GM06990 (cell line): Measurements from ENCODE around the gene GALNT13.

Experiments
- DNase-seq: peaks from one replicate; pipeline ENCODE4 v3.0.0-alpha.2; 2011; ENCODE audit not compliant: insufficient read length; ENCODE audit errors: extremely low read depth
- H3K27me3 ChIP-seq: replicated peaks from 2 replicates; pipeline ENCODE4 v1.6.0; 2011; ENCODE audit warnings: low read length; ENCODE audit not compliant: control insufficient read depth, insufficient read depth
- H3K36me3 ChIP-seq: 2 replicates; pipeline ENCODE4 v1.5.1; 2011; ENCODE audit warnings: low read length; ENCODE audit not compliant: control insufficient read depth, insufficient read depth
- H3K4me3 ChIP-seq: replicated peaks from 2 replicates; pipeline ENCODE4 v1.5.1; 2011; ENCODE audit warnings: low read depth, mild to moderate bottlenecking, control low read depth, low read length
- CTCF ChIP-seq: IDR thresholded peaks from 2 replicates; pipeline ENCODE4 v1.5.1; 2011; ENCODE audit warnings: low read length, control low read depth, mild to moderate bottlenecking, inconsistent platforms; ENCODE audit not compliant: insufficient read depth, poor library complexity, severe bottlenecking

GALNT13 gene

GRCh38 chr2:153864022-153864421, 7.7 kb upstream of the GALNT13 start:
- Histone ChIP-seq H3K36me3 (no peaks in the 10 kb centered on the region), H3K4me3 (no peak overlapping the region), H3K27me3 (no peaks in the 10 kb centered on the region)
- TF ChIP-seq CTCF: no peak
- no peak for DNase-seq

GRCh38 chr2:153866595-153866994, 5.1 kb upstream of the GALNT13 start:
- no peak for DNase-seq
- TF ChIP-seq CTCF: no peak
- no peaks in the 10 kb centered on the region for H3K27me3 ChIP-seq
- no peaks in the 10 kb centered on the region for H3K36me3 ChIP-seq
- H3K4me3 ChIP-seq: no peak overlapping the region

- TF ChIP-seq CTCF: no peak
- no peaks in the 10 kb centered on the region for H3K36me3 ChIP-seq
- DNase-seq: no peak
- no peaks in the 10 kb centered on the region for H3K27me3 ChIP-seq
- H3K4me3 ChIP-seq: no peak overlapping the region
These were observed 1.4 kb upstream of the GALNT13 start for GRCh38 chr2:153870308-153870707.

- H3K4me3 ChIP-seq: no peak overlapping the region
- no peak for DNase-seq
- no peaks in the 10 kb centered on the region for H3K27me3 ChIP-seq
- no peaks in the 10 kb centered on the region for H3K36me3 ChIP-seq
- no peak for TF ChIP-seq CTCF
These were observed 759 bp downstream of the GALNT13 start for GRCh38 chr2:153872311-153873051.

DNA sequence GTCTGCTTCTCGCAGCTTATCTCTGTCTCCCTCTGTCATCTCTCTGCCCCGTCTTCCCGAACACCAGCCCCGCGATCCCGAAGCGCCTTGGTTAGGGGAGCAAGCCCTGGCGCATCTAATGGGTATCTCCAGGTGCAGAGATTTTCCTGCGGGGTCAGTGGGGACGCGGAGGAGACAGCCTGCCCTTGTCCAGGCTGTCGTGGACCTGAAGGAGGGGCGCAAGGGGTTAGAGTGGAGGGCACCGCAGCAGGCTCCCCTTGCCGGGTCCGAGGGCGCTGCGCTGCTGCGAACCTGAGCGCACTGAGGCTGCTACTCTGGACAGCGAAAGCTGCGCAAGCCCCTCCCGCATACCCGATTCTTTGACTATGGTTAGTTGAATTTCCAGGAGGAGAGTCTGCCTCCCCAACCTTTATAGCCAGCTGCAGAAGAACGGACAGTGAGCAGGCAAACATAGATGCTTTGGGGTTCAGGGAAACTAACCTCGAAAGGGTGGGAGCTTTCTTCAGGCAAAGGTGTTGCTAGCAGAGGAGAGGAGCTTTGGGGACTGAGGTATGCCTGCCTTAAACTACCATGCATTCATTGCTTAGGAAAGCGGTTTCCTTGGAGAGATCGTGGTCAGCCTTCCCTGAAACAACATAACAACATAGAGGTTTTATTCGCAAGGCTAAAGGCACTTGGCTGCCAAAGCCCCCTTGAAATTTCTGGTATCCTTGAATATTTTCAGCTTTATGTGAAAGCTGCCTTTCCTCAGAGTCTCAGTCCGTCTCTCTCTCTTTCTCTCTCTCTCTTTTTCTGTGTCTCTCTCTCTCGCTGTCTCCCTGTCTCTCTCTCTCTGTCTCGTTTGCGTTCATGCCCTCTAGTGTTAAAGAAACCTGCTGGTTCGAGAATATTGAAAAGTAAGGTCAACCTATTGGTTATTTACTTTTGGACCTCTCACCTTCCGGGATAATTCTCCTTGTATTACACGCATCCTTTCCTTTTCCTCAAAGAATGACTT, 1.6 kb downstream of the GALNT13 start:
- DNase-seq: no peak
- no peak for TF ChIP-seq CTCF
- Histone ChIP-seq H3K27me3 (no peaks in the 10 kb centered on the region), H3K4me3 (no peak overlapping the region), H3K36me3 (no peaks in the 10 kb centered on the region)
